ENCODE results near the gene RBM43.

DNA sequence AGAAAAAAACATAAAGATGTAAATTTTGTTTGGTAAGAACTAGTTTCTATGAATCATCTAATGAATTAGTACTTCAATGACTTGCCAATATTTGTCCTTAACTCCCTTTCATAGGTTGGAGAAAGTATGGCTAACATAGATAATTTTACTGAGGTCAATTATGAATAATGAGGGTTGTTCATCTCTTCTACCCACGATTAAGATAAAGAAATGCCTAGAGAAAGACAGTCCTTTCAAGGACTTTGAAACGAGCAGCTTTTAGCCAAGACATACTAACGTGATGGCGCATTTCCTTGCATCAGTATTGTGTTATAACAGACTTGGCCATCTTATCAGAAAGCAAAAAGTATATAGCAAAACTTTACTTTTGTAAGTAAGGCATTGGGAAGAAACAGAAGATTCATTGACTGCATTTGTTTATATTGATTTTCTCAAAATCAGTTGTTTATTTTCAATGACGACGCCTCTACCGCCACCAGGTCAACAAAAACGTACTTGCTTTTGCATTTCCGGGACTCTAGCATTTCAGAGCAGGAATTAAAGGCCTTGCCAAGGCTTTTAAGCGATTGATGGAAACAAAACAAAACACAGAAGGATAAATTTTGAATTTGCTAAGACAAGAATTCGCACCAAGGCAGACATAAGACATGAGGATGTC is 961 bp downstream of the RBM43 start:
- TF ChIP-seq BHLHE40 (IDR thresholded peaks at IDR 0.05; ENCODE audit: low read depth, low read length) (no peak), FOS (IDR thresholded peaks at IDR 0.05; ENCODE audit: low read depth, low read length) (no peak), SMC3 (IDR thresholded peaks at IDR 0.05; ENCODE audit: low read depth, low read length) (no peak), RFX5 (IDR thresholded peaks at IDR 0.05; ENCODE audit: low read depth, low read length) (no peak), POLR2A (IDR thresholded peaks at IDR 0.05; ENCODE audit: low read depth, low read length) (0 out of 2 replicates have a peak, but pooled peaks have one; percentile 13)
- TF ChIP-seq, protein P1, sequence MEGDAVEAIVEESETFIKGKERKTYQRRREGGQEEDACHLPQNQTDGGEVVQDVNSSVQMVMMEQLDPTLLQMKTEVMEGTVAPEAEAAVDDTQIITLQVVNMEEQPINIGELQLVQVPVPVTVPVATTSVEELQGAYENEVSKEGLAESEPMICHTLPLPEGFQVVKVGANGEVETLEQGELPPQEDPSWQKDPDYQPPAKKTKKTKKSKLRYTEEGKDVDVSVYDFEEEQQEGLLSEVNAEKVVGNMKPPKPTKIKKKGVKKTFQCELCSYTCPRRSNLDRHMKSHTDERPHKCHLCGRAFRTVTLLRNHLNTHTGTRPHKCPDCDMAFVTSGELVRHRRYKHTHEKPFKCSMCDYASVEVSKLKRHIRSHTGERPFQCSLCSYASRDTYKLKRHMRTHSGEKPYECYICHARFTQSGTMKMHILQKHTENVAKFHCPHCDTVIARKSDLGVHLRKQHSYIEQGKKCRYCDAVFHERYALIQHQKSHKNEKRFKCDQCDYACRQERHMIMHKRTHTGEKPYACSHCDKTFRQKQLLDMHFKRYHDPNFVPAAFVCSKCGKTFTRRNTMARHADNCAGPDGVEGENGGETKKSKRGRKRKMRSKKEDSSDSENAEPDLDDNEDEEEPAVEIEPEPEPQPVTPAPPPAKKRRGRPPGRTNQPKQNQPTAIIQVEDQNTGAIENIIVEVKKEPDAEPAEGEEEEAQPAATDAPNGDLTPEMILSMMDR (conservative IDR thresholded peaks at IDR 0.05; ENCODE audit: low read depth, low read length), result 0 out of 2 replicates have a peak, but pooled peaks have one; percentile 0
